ENCODE measurements around the gene FGFR2.

GRCh38 chr10:121495719-121496118 is 102.5 kb downstream of the FGFR2 start:
- no peak for TF ChIP-seq CTCF (IDR thresholded peaks at IDR 0.05)
- TF ChIP-seq POLR2AphosphoS5 (IDR thresholded peaks at IDR 0.05) = no peak
- TF ChIP-seq POLR2A (IDR thresholded peaks at IDR 0.05) = no peak
